Measurements from ENCODE around the gene GPAT2. TPM values are rescaled to one million over a fixed set of nuclear protein-coding genes. Genes with fewer than 3 reads are reported as not detected.
"Not testable (repeated sequence)": the region's sequence is repeated elsewhere in the genome, so short reads cannot be mapped to it uniquely, and the experiment has no call there.

Gene GPAT2
- total and polyA plus RNA-seq, 2 of the 4 experiments (the other 2 are of a cell fraction), result 0.36 to 0.53 TPM

DNA sequence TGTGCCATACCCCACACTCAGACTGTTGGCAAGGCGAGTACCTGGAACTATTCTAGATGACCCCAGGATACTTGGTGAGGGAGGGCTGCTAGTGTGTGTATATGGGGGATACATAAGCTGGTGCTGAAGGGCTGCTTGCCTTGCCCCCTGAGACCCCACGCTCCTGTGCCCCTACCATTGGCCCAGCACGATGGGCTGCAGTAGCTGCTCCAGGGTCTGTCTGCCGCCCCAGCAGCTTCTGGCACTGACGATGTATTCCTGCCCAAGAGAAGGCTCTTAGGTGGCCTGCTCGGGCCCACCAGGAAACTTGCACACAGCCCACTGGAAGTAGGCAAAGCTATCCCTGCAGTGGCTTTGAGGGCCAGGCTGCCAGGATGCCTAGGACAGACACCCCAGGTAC, 9.0 kb downstream of the GPAT2 start:
- H3K23ac ChIP-seq (ENCODE audit: low read depth, low read length); H3K79me1 ChIP-seq (ENCODE audit: low read depth in 1 of 2, low read length in 2 of 2); H3K56ac ChIP-seq (ENCODE audit: extremely low read depth, insufficient read depth, low read length); H2BK20ac ChIP-seq (ENCODE audit: low read depth, low read length); H3K4me3 ChIP-seq (ENCODE audit: insufficient read depth, low read depth, low read length); dilution Hi-C loops (cut with HindIII; ENCODE audit: low sequenced_read_pairs, unreplicated experiment); H2AK5ac ChIP-seq (ENCODE audit: low read depth, low read length); H3K4me1 ChIP-seq (ENCODE audit: control insufficient read depth, insufficient read depth, low read length); H3K9ac ChIP-seq (ENCODE audit: low read depth, low read length); CTCF ChIA-PET; POLR2A ChIA-PET (ENCODE audit: unreplicated experiment); H3K9me3 ChIP-seq (ENCODE audit: control insufficient read depth, insufficient read depth, low read length); H3K27me3 ChIP-seq (ENCODE audit: control insufficient read depth, insufficient read depth, low read length); H2AK9ac ChIP-seq (replicated peaks; ENCODE audit: low read depth, low read length, poor library complexity); H3K14ac ChIP-seq (replicated peaks; ENCODE audit: low read depth, low read length); H3K18ac ChIP-seq (ENCODE audit: low read depth, low read length); in situ Hi-C loops (cut with MboI; ENCODE audit: low sequenced_read_pairs); H4K20me1 ChIP-seq (ENCODE audit: insufficient read depth, low read length); H4K5ac ChIP-seq (ENCODE audit: low read depth, low read length); H3K4me2 ChIP-seq (ENCODE audit: low read depth, low read length); H3K4ac ChIP-seq (ENCODE audit: low read depth, low read length); H2BK120ac ChIP-seq (ENCODE audit: low read depth, low read length); H3K27ac ChIP-seq (ENCODE audit: insufficient read depth, low read length); H3K9me1 ChIP-seq (ENCODE audit: insufficient read depth, low read length); H4K8ac ChIP-seq (ENCODE audit: low read depth in 2 of 2, low read length in 2 of 2); H2AFZ ChIP-seq (replicated peaks; ENCODE audit: low read length, poor library complexity); BruUV-seq (replicated peaks); DNase-seq; H4K91ac ChIP-seq (ENCODE audit: insufficient read depth, low read depth, low read length); H3K36me3 ChIP-seq (ENCODE audit: control insufficient read depth, insufficient read depth, low read length); ATAC-seq (ENCODE audit: low read depth); H2BK15ac ChIP-seq (ENCODE audit: low read depth, low read length); H2BK5ac ChIP-seq (ENCODE audit: low read depth, low read length, poor library complexity, severe bottlenecking); intact Hi-C loops (cut with micrococcal nuclease): not testable (repeated sequence)
- WGBS, 2 experiments (ENCODE audit: extremely low coverage in 2 of 2, insufficient read length in 1 of 2), result no CpG with 5 or more reads among the region's 6 CpGs

All from IMR-90 (cell line).